ENCODE results near the gene TEX9.

The TEX9 gene

DNA sequence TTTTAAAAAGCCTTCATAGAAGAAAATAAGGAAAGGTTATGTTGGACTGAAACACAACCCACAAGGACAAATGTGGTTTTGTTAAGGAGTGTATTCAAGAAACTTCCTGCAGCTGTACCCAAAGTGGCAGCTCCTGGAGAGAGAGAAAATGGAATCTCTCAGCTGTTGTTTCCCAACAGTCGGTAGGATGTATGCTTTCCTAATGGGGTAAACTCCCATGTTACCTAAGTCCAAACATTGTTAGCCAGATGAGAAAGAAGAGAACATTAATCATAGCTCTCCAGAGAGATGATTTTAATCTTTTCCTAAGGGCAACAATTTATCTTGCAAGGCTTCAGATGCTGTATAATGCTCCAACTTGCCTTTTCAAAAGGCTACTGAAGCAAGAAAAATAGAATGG, 22.6 kb upstream of the TEX9 start:
- Histone ChIP-seq H3K4me1 (ENCODE audit: control insufficient read depth in 1 of 2, insufficient read depth in 2 of 2, low read length in 2 of 2) (no peaks in the 10 kb centered on the region), H3K36me3 (ENCODE audit: control insufficient read depth in 1 of 2, insufficient read depth in 2 of 2, low read length in 2 of 2) (no peaks in the 10 kb centered on the region), H3K27me3 (ENCODE audit: low read depth, low read length) (no peaks in the 10 kb centered on the region), H3K9me3 (ENCODE audit: control insufficient read depth in 1 of 2, low read length in 2 of 2) (no peaks in the 10 kb centered on the region), H3K4me3 (ENCODE audit: low read depth in 1 of 2, low read length in 2 of 2) (no peak overlapping the region), H3K27ac (ENCODE audit: low read length) (no peak overlapping the region)

DNA sequence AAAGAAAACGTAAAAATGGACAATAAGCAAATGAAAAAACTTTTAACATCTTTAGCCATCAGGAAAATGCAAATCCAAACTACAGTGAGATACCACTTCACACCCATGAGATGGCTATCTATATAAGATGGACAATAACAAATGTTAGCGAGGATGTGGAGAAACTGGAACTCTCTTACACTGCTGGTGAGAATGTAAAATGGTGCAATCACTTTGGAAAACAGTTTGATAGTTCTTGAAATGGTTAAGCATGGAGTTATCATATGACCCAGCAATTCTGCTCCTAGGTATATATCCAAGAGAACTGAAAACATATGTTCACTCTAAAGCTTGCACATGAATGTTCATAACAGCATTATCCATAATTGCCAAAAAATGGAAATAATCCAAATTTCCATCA, 21.3 kb upstream of the TEX9 start:
- Histone ChIP-seq H3K4me3 (ENCODE audit: low read depth in 1 of 2, low read length in 2 of 2) (no peak overlapping the region), H3K36me3 (ENCODE audit: control insufficient read depth in 1 of 2, insufficient read depth in 2 of 2, low read length in 2 of 2) (no peaks in the 10 kb centered on the region), H3K4me1 (ENCODE audit: control insufficient read depth in 1 of 2, insufficient read depth in 2 of 2, low read length in 2 of 2) (no peaks in the 10 kb centered on the region), H3K9me3 (ENCODE audit: control insufficient read depth in 1 of 2, low read length in 2 of 2) (no peaks in the 10 kb centered on the region), H3K27ac (ENCODE audit: low read length) (no peak overlapping the region), H3K27me3 (ENCODE audit: low read depth, low read length) (no peaks in the 10 kb centered on the region)

DNA sequence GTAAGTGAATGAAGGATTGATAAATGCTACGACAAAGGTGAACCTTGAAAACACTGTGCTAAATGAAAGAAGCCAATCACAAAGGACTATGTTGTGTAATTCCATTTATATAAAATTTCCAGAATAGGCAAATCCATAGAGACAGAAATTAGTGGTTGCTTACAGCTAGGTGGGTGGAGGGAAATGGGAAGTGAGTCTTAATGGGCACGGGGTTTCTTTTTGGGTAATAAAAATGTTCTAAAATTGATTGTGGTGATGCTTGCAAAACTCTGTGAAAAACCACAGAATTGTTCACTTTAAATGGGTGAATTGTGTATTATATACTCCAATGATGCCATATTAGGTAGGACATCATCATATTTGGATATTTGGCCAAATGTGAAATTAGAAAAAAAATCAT, 20.9 kb upstream of the TEX9 start:
- H3K27me3 ChIP-seq (ENCODE audit: low read depth, low read length), result no peaks in the 10 kb centered on the region
- no peak overlapping the region for H3K27ac ChIP-seq (ENCODE audit: low read length)
- no peak overlapping the region for H3K4me3 ChIP-seq (ENCODE audit: low read depth in 1 of 2, low read length in 2 of 2)
- no peaks in the 10 kb centered on the region for H3K36me3 ChIP-seq (ENCODE audit: control insufficient read depth in 1 of 2, insufficient read depth in 2 of 2, low read length in 2 of 2)
- no peaks in the 10 kb centered on the region for H3K9me3 ChIP-seq (ENCODE audit: control insufficient read depth in 1 of 2, low read length in 2 of 2)
- no peaks in the 10 kb centered on the region for H3K4me1 ChIP-seq (ENCODE audit: control insufficient read depth in 1 of 2, insufficient read depth in 2 of 2, low read length in 2 of 2)

DNA sequence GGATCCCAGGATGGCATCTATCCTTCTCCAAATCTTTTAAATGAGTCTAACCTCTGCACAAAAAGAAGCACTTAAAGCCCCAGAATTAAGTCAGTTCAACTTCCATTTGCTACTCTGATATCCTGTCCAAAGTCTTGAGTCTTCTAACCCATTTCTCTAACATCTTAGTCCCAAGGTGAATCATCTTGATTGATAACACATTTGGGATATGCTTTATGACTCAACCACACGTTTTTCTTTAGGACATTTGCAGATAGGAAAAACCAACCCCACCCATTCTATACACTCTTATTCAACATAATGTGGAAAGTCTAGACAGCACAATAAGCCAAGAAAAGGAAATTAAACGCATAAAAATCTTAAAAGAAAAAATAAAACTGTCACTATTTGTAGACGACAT, 18.8 kb upstream of the TEX9 start:
- no peak overlapping the region for H3K4me3 ChIP-seq (ENCODE audit: low read depth in 1 of 2, low read length in 2 of 2)
- no peak overlapping the region for H3K27ac ChIP-seq (ENCODE audit: low read length)
- H3K27me3 ChIP-seq (ENCODE audit: low read depth, low read length), result no peaks in the 10 kb centered on the region
- H3K36me3 ChIP-seq (ENCODE audit: control insufficient read depth in 1 of 2, insufficient read depth in 2 of 2, low read length in 2 of 2), result no peaks in the 10 kb centered on the region
- H3K9me3 ChIP-seq (ENCODE audit: control insufficient read depth in 1 of 2, low read length in 2 of 2), result no peaks in the 10 kb centered on the region
- H3K4me1 ChIP-seq (ENCODE audit: control insufficient read depth in 1 of 2, insufficient read depth in 2 of 2, low read length in 2 of 2), result no peaks in the 10 kb centered on the region

DNA sequence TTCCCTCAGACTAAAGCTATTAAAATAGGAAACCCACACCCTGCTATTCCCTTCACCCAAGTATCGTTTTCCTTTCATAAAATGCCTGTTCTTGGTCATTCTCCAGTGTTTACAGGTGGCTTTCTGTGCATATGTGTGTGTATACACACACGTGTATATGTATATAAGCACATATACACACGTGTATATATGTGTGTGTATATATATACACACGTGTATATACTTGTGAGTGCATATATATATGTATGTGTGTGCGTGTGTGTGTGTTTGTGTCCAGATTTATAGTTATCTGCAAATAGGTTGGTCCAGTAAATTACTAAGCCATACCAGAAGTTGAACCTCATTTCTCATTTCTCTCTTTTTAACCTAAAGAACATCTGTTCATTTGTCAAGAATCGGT, 15.7 kb upstream of the TEX9 start:
- no peak overlapping the region for H3K4me3 ChIP-seq (ENCODE audit: low read depth in 1 of 2, low read length in 2 of 2)
- no peaks in the 10 kb centered on the region for H3K27me3 ChIP-seq (ENCODE audit: low read depth, low read length)
- H3K27ac ChIP-seq (ENCODE audit: low read length), result no peak overlapping the region
- no peaks in the 10 kb centered on the region for H3K36me3 ChIP-seq (ENCODE audit: control insufficient read depth in 1 of 2, insufficient read depth in 2 of 2, low read length in 2 of 2)
- H3K9me3 ChIP-seq (ENCODE audit: control insufficient read depth in 1 of 2, low read length in 2 of 2), result no peaks in the 10 kb centered on the region
- H3K4me1 ChIP-seq (ENCODE audit: control insufficient read depth in 1 of 2, insufficient read depth in 2 of 2, low read length in 2 of 2), result no peaks in the 10 kb centered on the region

DNA sequence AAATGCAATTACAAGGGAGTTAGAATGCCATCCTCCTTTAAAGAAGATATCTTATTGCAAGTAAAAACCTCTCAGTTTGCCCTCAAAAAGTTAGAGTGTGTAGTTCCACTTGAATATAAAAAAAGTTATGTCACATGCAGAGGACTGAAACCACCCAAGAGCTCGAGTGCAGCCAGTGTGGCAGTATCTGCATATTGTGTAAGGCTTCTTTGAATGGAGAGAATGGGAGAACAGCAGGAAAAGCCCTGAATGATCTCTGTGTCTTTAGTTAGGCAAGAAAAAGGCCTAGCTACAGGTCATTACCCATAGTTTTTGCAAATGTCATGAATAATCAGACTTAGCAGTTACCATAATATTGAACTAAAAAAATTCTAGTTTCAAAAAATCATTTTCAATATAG, 13.9 kb upstream of the TEX9 start:
- H3K27ac ChIP-seq (ENCODE audit: low read length), result no peak overlapping the region
- no peak overlapping the region for H3K4me3 ChIP-seq (ENCODE audit: low read depth in 1 of 2, low read length in 2 of 2)
- H3K4me1 ChIP-seq (ENCODE audit: control insufficient read depth in 1 of 2, insufficient read depth in 2 of 2, low read length in 2 of 2), result no peaks in the 10 kb centered on the region
- H3K27me3 ChIP-seq (ENCODE audit: low read depth, low read length), result no peaks in the 10 kb centered on the region
- H3K36me3 ChIP-seq (ENCODE audit: control insufficient read depth in 1 of 2, insufficient read depth in 2 of 2, low read length in 2 of 2), result no peaks in the 10 kb centered on the region
- H3K9me3 ChIP-seq (ENCODE audit: control insufficient read depth in 1 of 2, low read length in 2 of 2), result no peaks in the 10 kb centered on the region

DNA sequence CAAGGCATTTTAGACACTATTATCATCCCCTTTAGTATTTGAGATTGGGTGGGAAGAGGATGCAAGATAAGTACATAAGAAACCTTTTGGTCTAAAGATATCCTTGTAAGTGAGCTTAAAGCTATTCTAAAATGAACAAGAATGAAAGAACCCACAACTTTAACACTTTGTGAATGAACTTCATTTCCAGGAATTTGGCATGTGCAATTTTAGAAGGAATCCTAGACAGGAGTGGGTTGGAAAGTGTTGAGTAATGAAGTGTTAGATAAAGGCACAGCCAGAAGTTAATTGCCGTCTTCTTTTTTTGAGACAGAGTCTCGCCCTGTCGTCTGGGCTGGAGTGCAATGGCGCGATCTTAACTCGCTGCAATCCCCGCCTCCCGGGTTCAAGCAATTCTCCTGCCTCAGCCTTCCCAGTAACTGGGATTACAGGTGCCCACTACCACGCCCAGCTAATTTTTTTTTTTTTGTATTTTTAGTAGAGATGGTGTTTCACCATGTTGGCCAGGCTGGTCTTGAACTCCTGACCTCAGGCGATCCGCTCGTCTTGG, 13.2 kb upstream of the TEX9 start:
- Histone ChIP-seq H3K36me3 (ENCODE audit: control insufficient read depth in 1 of 2, insufficient read depth in 2 of 2, low read length in 2 of 2) (no peaks in the 10 kb centered on the region), H3K27ac (ENCODE audit: low read length) (no peak overlapping the region), H3K9me3 (ENCODE audit: control insufficient read depth in 1 of 2, low read length in 2 of 2) (no peaks in the 10 kb centered on the region), H3K4me3 (ENCODE audit: low read depth in 1 of 2, low read length in 2 of 2) (no peak overlapping the region), H3K27me3 (ENCODE audit: low read depth, low read length) (no peaks in the 10 kb centered on the region), H3K4me1 (ENCODE audit: control insufficient read depth in 1 of 2, insufficient read depth in 2 of 2, low read length in 2 of 2) (no peaks in the 10 kb centered on the region)

DNA sequence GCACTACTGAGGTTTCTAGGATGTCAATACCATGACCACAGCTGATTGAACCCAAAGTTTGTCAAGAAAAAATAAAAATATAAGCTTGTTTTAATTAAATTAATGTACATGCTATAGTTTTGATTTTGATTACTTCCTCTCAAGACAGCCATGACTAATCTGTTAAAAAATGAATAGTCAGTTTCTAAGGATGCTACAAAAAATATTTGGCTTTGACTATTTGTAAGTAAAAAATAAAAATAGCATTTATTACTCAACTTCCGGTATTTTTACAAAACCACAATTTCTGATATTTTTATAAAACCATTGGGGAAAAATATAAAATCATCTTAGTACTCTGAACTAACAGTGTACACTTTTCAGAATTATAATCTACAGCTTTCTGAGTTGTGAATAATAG, 12.1 kb upstream of the TEX9 start:
- no peak overlapping the region for H3K27ac ChIP-seq (ENCODE audit: low read length)
- H3K36me3 ChIP-seq (ENCODE audit: control insufficient read depth in 1 of 2, insufficient read depth in 2 of 2, low read length in 2 of 2), result no peaks in the 10 kb centered on the region
- H3K27me3 ChIP-seq (ENCODE audit: low read depth, low read length), result no peaks in the 10 kb centered on the region
- H3K4me3 ChIP-seq (ENCODE audit: low read depth in 1 of 2, low read length in 2 of 2), result no peak overlapping the region
- H3K4me1 ChIP-seq (ENCODE audit: control insufficient read depth in 1 of 2, insufficient read depth in 2 of 2, low read length in 2 of 2), result no peaks in the 10 kb centered on the region
- no peaks in the 10 kb centered on the region for H3K9me3 ChIP-seq (ENCODE audit: control insufficient read depth in 1 of 2, low read length in 2 of 2)

DNA sequence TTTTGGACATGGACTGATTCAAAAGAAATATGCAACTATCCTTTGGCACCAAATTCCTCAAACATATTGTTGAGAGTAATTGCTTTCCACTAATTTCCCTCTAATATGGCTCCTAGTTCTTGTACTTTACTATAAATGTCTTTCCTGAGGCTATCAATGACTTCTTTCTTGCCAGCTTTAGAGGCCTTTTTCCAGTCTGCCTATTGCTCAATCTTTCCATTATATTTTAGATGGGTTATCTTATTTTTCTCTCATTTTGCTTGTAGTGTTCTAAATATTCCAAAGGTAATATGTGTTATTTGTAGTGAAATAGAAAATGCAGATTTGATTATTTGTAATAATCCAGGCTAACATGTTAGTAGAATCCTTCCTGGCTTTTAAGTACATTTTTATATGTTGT, 11.5 kb upstream of the TEX9 start:
- H3K36me3 ChIP-seq (ENCODE audit: control insufficient read depth in 1 of 2, insufficient read depth in 2 of 2, low read length in 2 of 2), result no peaks in the 10 kb centered on the region
- H3K4me3 ChIP-seq (ENCODE audit: low read depth in 1 of 2, low read length in 2 of 2), result no peak overlapping the region
- no peak overlapping the region for H3K27ac ChIP-seq (ENCODE audit: low read length)
- H3K4me1 ChIP-seq (ENCODE audit: control insufficient read depth in 1 of 2, insufficient read depth in 2 of 2, low read length in 2 of 2), result no peaks in the 10 kb centered on the region
- H3K9me3 ChIP-seq (ENCODE audit: control insufficient read depth in 1 of 2, low read length in 2 of 2), result no peaks in the 10 kb centered on the region
- H3K27me3 ChIP-seq (ENCODE audit: low read depth, low read length), result no peaks in the 10 kb centered on the region

DNA sequence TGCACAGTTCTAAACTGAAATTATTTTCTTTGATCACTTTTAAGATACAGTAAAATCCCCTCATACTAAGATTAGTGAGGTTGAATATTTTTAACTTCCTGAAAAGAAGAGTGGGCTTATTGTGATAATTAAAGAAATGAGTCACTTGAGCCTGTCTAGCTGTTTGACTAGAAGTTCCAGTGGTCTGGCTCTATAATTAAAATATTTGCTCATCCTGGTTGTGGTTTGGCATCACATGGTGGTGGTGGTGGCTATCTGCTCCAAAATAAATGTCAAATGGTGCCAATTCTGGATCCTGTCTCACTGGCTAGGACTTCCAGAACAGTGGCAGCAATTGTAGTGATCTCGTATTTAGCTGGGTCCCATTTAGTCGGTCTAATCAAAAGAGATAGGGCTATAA, 8.6 kb upstream of the TEX9 start:
- no peaks in the 10 kb centered on the region for H3K36me3 ChIP-seq (ENCODE audit: control insufficient read depth in 1 of 2, insufficient read depth in 2 of 2, low read length in 2 of 2)
- no peak overlapping the region for H3K27ac ChIP-seq (ENCODE audit: low read length)
- H3K9me3 ChIP-seq (ENCODE audit: control insufficient read depth in 1 of 2, low read length in 2 of 2), result peaks cover 0 to 2% of the 10 kb centered on the region in 2 donors
- H3K27me3 ChIP-seq (ENCODE audit: low read depth, low read length), result no peaks in the 10 kb centered on the region
- no peaks in the 10 kb centered on the region for H3K4me1 ChIP-seq (ENCODE audit: control insufficient read depth in 1 of 2, insufficient read depth in 2 of 2, low read length in 2 of 2)
- H3K4me3 ChIP-seq (ENCODE audit: low read depth in 1 of 2, low read length in 2 of 2), result no peak overlapping the region

DNA sequence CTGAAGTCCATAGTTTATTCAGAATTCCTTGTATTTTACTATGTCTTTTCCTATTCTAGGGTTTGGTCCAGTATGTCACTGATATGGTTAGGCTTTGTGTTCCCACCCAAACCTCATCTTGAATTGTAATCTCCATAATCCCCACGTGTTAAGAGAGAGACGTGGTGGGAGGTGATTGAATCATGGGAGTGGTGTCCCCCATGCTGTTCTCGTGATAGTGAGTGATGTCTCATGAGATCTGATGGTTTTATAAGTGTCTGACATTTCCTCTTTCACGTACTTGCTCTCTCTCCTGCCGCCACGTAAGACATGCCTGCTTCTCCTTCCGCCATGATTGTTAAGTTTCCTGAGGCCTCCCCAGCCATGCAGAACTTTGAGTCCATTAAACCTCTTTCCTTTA, 6.6 kb upstream of the TEX9 start:
- Histone ChIP-seq H3K27ac (ENCODE audit: low read length) (no peak overlapping the region), H3K27me3 (ENCODE audit: low read depth, low read length) (no peaks in the 10 kb centered on the region), H3K36me3 (ENCODE audit: control insufficient read depth in 1 of 2, insufficient read depth in 2 of 2, low read length in 2 of 2) (no peaks in the 10 kb centered on the region), H3K4me1 (ENCODE audit: control insufficient read depth in 1 of 2, insufficient read depth in 2 of 2, low read length in 2 of 2) (no peaks in the 10 kb centered on the region), H3K4me3 (ENCODE audit: low read depth in 1 of 2, low read length in 2 of 2) (no peak overlapping the region), H3K9me3 (ENCODE audit: control insufficient read depth in 1 of 2, low read length in 2 of 2) (peaks cover 0 to 3% of the 10 kb centered on the region in 2 donors)

DNA sequence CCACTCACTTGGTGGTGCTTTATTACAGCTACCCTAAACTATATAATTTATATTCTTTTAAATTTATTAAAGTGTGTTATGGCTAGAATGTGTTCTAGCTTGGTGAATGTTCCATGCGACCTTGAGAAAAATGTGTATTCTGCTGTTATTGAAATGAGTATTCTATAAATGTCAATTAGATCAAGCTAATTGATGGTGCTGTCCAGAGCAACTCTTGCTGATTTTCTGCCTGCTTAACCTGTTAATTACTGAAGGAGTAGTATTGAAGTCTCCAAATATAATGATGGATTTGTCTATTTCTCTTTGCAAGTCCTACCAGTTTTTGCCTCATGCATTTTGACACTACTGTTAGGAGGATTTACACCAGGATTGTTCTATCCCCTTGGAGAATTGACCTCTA, 3.2 kb upstream of the TEX9 start:
- Histone ChIP-seq H3K36me3 (ENCODE audit: control insufficient read depth in 1 of 2, insufficient read depth in 2 of 2, low read length in 2 of 2) (no peaks in the 10 kb centered on the region), H3K9me3 (ENCODE audit: control insufficient read depth in 1 of 2, low read length in 2 of 2) (peaks cover 0 to 3% of the 10 kb centered on the region in 2 donors), H3K27ac (ENCODE audit: low read length) (no peak overlapping the region), H3K4me3 (ENCODE audit: low read depth in 1 of 2, low read length in 2 of 2) (no peak overlapping the region), H3K4me1 (ENCODE audit: control insufficient read depth in 1 of 2, insufficient read depth in 2 of 2, low read length in 2 of 2) (peaks cover under 1 to 6% of the 10 kb centered on the region in 2 donors), H3K27me3 (ENCODE audit: low read depth, low read length) (no peaks in the 10 kb centered on the region)
